Right lobe of liver (tissue), 4 donors: ENCODE results near the gene MTMR1.

Source experiments
- POLR2A ChIP-seq: fragments of 450-650 bp; IDR thresholded peaks from one replicate; pipeline ENCODE4 v1.6.1; 2017; ENCODE audit warnings: antibody characterized with exemption, mild to moderate bottlenecking
- TF ChIP-seq, protein P1 (sequence below), 4 donors: fragments of 200-600 bp in 3 of 4; fragments of 450-650 bp in 1 of 4; IDR thresholded peaks; one replicate each; pipeline versions ENCODE4 v1.5.1 to v1.8.0; 2016 to 2022; ENCODE audit warnings: antibody characterized with exemption in 4 of 4, mild to moderate bottlenecking in 2 of 4
- donor health status: DM: no; HTN: no; CAD: no.
- donor health status: DM: no; HTN: no; CAD: no.
- donor health status: DM: no; HTN: yes; CAD: no.

- no peak for TF ChIP-seq POLR2A
- TF ChIP-seq, protein P1, sequence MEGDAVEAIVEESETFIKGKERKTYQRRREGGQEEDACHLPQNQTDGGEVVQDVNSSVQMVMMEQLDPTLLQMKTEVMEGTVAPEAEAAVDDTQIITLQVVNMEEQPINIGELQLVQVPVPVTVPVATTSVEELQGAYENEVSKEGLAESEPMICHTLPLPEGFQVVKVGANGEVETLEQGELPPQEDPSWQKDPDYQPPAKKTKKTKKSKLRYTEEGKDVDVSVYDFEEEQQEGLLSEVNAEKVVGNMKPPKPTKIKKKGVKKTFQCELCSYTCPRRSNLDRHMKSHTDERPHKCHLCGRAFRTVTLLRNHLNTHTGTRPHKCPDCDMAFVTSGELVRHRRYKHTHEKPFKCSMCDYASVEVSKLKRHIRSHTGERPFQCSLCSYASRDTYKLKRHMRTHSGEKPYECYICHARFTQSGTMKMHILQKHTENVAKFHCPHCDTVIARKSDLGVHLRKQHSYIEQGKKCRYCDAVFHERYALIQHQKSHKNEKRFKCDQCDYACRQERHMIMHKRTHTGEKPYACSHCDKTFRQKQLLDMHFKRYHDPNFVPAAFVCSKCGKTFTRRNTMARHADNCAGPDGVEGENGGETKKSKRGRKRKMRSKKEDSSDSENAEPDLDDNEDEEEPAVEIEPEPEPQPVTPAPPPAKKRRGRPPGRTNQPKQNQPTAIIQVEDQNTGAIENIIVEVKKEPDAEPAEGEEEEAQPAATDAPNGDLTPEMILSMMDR (IDR thresholded peaks at IDR 0.05) = no peak
These were observed 6.9 kb downstream of the MTMR1 start for GRCh38 chrX:150700107-150700506.
